OCI-LY3 (cell line): Measurements from ENCODE around the gene RPS26.

ENCODE experiments used
- CTCF ChIP-seq: fragments of 200-600, 300-600 bp; sonication (generic); IDR thresholded peaks from 2 replicates; pipeline ENCODE4 v1.5.1; 2014; ENCODE audit warnings: antibody characterized with exemption, low read length, low read depth
- EZH2phosphoT487 ChIP-seq: fragments of 200-600 bp; shearing (Covaris generic); IDR thresholded peaks from 2 replicates; pipeline ENCODE4 v1.6.1; 2018; ENCODE audit warnings: antibody characterized with exemption, mixed run types, low read depth

- TF ChIP-seq CTCF (no peak), EZH2phosphoT487 (no peak)
Observed at GRCh38 chr12:56080556-56081138, 38.9 kb downstream of the RPS26 start.
